CD4-positive, CD25-positive, alpha-beta regulatory T cell (primary cell): ENCODE measurements around the gene DIAPH3. TPM values are rescaled to one million over a fixed set of nuclear protein-coding genes. Genes with fewer than 3 reads are reported as not detected.

Experiments
- ATAC-seq, 2 donors: fragments of 150-1000 bp; cut with Tn5 transposase; one replicate each; pipeline ENCODE4 v1.10.0; 2021; ENCODE audit warnings: low read depth in 2 of 2, moderate number of reproducible peaks in 2 of 2, moderate library complexity in 1 of 2
- DNase-seq, 3 donors: peaks; one replicate each; pipeline versions ENCODE4 v3.0.0 to v3.0.0-alpha.2; 2012 to 2022; ENCODE audit warnings: mixed read lengths in 1 of 3
- H3K27ac ChIP-seq: one replicate; pipeline ENCODE4 v1.7.0; 2013; ENCODE audit warnings: mild to moderate bottlenecking, low read length; ENCODE audit not compliant: insufficient read depth, poor library complexity, severe bottlenecking
- H3K27me3 ChIP-seq: one replicate; pipeline ENCODE4 v1.7.0; 2013; ENCODE audit warnings: low read length; ENCODE audit not compliant: control insufficient read depth, insufficient read depth
- H3K36me3 ChIP-seq: one replicate; pipeline ENCODE4 v1.7.0; 2013; ENCODE audit warnings: mild to moderate bottlenecking, low read length, moderate library complexity; ENCODE audit not compliant: control insufficient read depth, insufficient read depth
- H3K4me1 ChIP-seq: 2 replicates; pipeline ENCODE4 v1.7.0; 2013; ENCODE audit warnings: mild to moderate bottlenecking, low read length; ENCODE audit not compliant: insufficient read depth, control insufficient read depth, poor library complexity, severe bottlenecking
- H3K4me3 ChIP-seq: one replicate; pipeline ENCODE4 v1.7.0; 2013; ENCODE audit warnings: low read depth, mild to moderate bottlenecking, low read length, moderate library complexity
- H3K9me3 ChIP-seq, 2 experiments: 1 replicate in 1 of 2; 2 replicates in 1 of 2; pipeline ENCODE4 v1.7.0; 2013; ENCODE audit warnings: low read length in 2 of 2, mild to moderate bottlenecking in 1 of 2, moderate library complexity in 1 of 2; ENCODE audit not compliant: control insufficient read depth in 2 of 2
- H3K27ac Mint-ChIP-seq, 3 donors: one replicate each; pipeline ENCODE4 v1.8.0; 2020 to 2022; ENCODE audit warnings: mild to moderate bottlenecking in 3 of 3, mixed read lengths in 3 of 3, moderate library complexity in 2 of 3
- H3K27me3 Mint-ChIP-seq: one replicate; pipeline ENCODE4 v1.8.0; 2022; ENCODE audit warnings: mild to moderate bottlenecking, mixed read lengths
- H3K36me3 Mint-ChIP-seq: one replicate; pipeline ENCODE4 v1.8.0; 2020; ENCODE audit warnings: mixed read lengths
- H3K4me1 Mint-ChIP-seq, 4 donors: one replicate each; pipeline ENCODE4 v1.8.0; 2020 to 2022; ENCODE audit warnings: mixed read lengths in 4 of 4, mild to moderate bottlenecking in 1 of 4
- H3K4me3 Mint-ChIP-seq, 4 donors: one replicate each; pipeline ENCODE4 v1.8.0; 2020 to 2022; ENCODE audit warnings: mild to moderate bottlenecking in 4 of 4, mixed read lengths in 4 of 4, moderate library complexity in 3 of 4
- H3K9me3 Mint-ChIP-seq, 7 donors: one replicate each; pipeline ENCODE4 v1.8.0; 2020 to 2022; ENCODE audit warnings: mixed read lengths in 7 of 7, mild to moderate bottlenecking in 3 of 7, moderate library complexity in 2 of 7
- polyA plus RNA-seq, 4 donors: library from polyadenylated mRNA; unstranded; fragments of 300-500 nt; fragmentation: Illumina TruSeq; gene quantifications; one replicate each; pipeline ENCODE4 v1.2.3, GENCODE V29; 2021
- total RNA-seq: library from RNA; stranded (reverse); gene quantifications from one replicate; pipeline ENCODE4 v1.2.3, GENCODE V29; 2022

Gene DIAPH3
- total and polyA plus RNA-seq, 5 donors from 2014 or later, result 0.09 to 0.57 (median 0.27) TPM

DNA sequence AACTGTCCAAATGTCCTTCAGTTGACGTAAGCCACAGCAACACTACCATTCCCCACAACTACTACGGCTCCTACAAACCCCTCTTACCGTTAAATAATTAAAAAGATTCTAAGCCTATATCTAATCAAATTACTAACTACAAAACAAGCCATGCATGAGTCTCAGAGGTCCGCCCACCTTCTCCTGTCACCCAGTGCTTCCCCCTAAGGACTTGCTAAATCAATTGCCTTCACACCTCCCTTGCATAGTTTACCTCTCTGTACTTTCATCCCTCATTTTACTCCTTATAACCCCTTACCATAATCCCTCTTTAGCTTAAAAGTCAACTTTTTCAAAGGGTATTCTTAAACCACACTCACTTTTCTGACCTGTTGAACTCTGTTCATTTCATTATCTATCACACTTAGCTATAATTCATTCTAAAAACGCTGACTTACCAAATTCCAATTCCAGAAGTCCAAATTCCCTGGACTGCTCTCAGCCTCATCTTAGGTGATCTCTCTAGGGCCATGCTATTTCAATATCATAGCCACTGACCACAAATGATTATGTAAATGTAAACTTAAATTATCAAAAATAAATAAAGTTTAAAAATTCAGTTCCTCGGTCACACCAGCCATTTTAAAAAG, 187.8 kb downstream of the DIAPH3 start:
- Mint-ChIP-seq H3K4me3 (no peak overlapping the region), H3K27me3 (no peaks in the 10 kb centered on the region), H3K9me3 (no peaks in the 10 kb centered on the region), H3K4me1 (peaks cover 2 to 12% (median 8%) of the 10 kb centered on the region in 4 donors), H3K27ac (no peak overlapping the region), H3K36me3 (no peaks in the 10 kb centered on the region)
- Histone ChIP-seq H3K4me1 (no peaks in the 10 kb centered on the region), H3K9me3 (no peaks in the 10 kb centered on the region), H3K4me3 (no peak overlapping the region), H3K27ac (no peak overlapping the region), H3K36me3 (no peaks in the 10 kb centered on the region), H3K27me3 (no peaks in the 10 kb centered on the region)
- no peak for DNase-seq
- no peak for ATAC-seq

GRCh38 chr13:59970847-59971246, 192.9 kb downstream of the DIAPH3 start:
- no peaks in the 10 kb centered on the region for H3K27me3 ChIP-seq
- no peak for DNase-seq
- no peak overlapping the region for H3K4me3 Mint-ChIP-seq
- no peak for ATAC-seq
- no peaks in the 10 kb centered on the region for H3K9me3 Mint-ChIP-seq
- H3K27me3 Mint-ChIP-seq, result no peaks in the 10 kb centered on the region
- no peaks in the 10 kb centered on the region for H3K9me3 ChIP-seq
- H3K27ac Mint-ChIP-seq, result peak overlapping the region in 1 of 3 donors; percentile 42
- no peaks in the 10 kb centered on the region for H3K4me1 ChIP-seq
- H3K4me1 Mint-ChIP-seq, result peaks cover 0 to 6% (median 0%) of the 10 kb centered on the region in 4 donors
- H3K36me3 ChIP-seq, result no peaks in the 10 kb centered on the region
- no peak overlapping the region for H3K4me3 ChIP-seq
- no peak overlapping the region for H3K27ac ChIP-seq
- no peaks in the 10 kb centered on the region for H3K36me3 Mint-ChIP-seq

GRCh38 chr13:59963827-59964226, 199.9 kb downstream of the DIAPH3 start:
- Histone ChIP-seq H3K27ac (no peak overlapping the region), H3K9me3 (no peaks in the 10 kb centered on the region), H3K4me1 (no peaks in the 10 kb centered on the region), H3K4me3 (no peak overlapping the region), H3K27me3 (no peaks in the 10 kb centered on the region), H3K36me3 (no peaks in the 10 kb centered on the region)
- Mint-ChIP-seq H3K36me3 (no peaks in the 10 kb centered on the region), H3K27me3 (no peaks in the 10 kb centered on the region), H3K27ac (no peak overlapping the region), H3K9me3 (peaks cover 0 to 1% (median 0%) of the 10 kb centered on the region in 7 donors), H3K4me3 (no peak overlapping the region), H3K4me1 (peaks cover 0 to 10% (median 0%) of the 10 kb centered on the region in 4 donors)
- DNase-seq, result no peak
- no peak for ATAC-seq

GRCh38 chr13:59963383-59963782, 200.3 kb downstream of the DIAPH3 start:
- Mint-ChIP-seq H3K27me3 (no peaks in the 10 kb centered on the region), H3K4me3 (no peak overlapping the region), H3K36me3 (no peaks in the 10 kb centered on the region), H3K4me1 (peaks cover 0 to 10% (median 0%) of the 10 kb centered on the region in 4 donors), H3K27ac (no peak overlapping the region), H3K9me3 (peaks cover 0 to 1% (median 0%) of the 10 kb centered on the region in 7 donors)
- no peaks in the 10 kb centered on the region for H3K9me3 ChIP-seq
- ATAC-seq (no peak), DNase-seq (no peak)
- no peaks in the 10 kb centered on the region for H3K4me1 ChIP-seq
- no peaks in the 10 kb centered on the region for H3K27me3 ChIP-seq
- no peak overlapping the region for H3K4me3 ChIP-seq
- H3K36me3 ChIP-seq, result no peaks in the 10 kb centered on the region
- H3K27ac ChIP-seq, result no peak overlapping the region

DNA sequence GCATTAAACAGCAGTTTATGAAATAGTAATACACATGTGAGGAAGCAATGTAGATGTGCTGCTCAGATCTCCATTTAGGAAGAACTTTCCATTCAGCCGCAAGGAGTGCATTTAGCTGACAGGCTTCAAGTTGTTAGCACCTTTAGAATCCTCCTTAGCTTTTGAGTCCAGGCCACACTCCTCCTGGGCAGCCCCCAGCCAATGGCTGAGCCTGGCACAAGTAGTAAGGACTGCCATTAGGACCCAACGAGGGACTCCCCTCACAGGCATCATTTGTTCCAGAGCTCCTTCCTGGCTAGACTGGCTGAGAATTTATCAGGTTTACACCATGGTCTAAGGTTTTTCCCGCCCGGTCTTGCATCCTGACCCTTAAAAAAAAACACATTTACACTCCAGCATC, 201.4 kb downstream of the DIAPH3 start:
- Mint-ChIP-seq H3K4me3 (no peak overlapping the region), H3K9me3 (peaks cover 0 to 1% (median 0%) of the 10 kb centered on the region in 7 donors), H3K36me3 (no peaks in the 10 kb centered on the region), H3K27ac (no peak overlapping the region), H3K27me3 (no peaks in the 10 kb centered on the region), H3K4me1 (peaks cover 0 to 10% (median 0%) of the 10 kb centered on the region in 4 donors)
- H3K9me3 ChIP-seq, result no peaks in the 10 kb centered on the region
- H3K27me3 ChIP-seq, result no peaks in the 10 kb centered on the region
- no peak overlapping the region for H3K27ac ChIP-seq
- no peaks in the 10 kb centered on the region for H3K36me3 ChIP-seq
- DNase-seq (no peak), ATAC-seq (no peak)
- H3K4me1 ChIP-seq, result no peaks in the 10 kb centered on the region
- no peak overlapping the region for H3K4me3 ChIP-seq

DNA sequence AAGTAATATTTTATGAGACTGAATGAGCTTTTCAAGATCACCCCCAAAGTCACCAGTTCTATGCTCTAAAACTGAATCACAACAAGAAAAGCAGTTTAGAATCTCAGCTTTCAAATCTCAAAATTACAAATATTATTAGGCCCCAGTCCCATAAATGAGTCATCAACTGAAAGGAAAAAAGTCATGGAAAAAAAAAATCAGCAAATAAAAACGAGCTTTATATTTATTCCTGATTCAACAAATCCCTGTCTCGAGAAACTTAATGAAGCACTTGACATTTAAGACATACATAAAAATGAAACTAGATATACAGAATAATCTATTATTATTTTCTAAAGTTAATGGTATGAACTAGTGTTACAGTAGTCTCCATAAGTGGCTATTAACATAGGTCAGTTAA, 203.0 kb downstream of the DIAPH3 start:
- H3K4me3 Mint-ChIP-seq, result no peak overlapping the region
- no peak overlapping the region for H3K4me3 ChIP-seq
- no peaks in the 10 kb centered on the region for H3K36me3 Mint-ChIP-seq
- no peaks in the 10 kb centered on the region for H3K36me3 ChIP-seq
- no peak overlapping the region for H3K27ac Mint-ChIP-seq
- H3K4me1 Mint-ChIP-seq, result peaks cover 0 to 10% (median 0%) of the 10 kb centered on the region in 4 donors
- no peaks in the 10 kb centered on the region for H3K9me3 ChIP-seq
- no peaks in the 10 kb centered on the region for H3K4me1 ChIP-seq
- DNase-seq (no peak), ATAC-seq (no peak)
- no peaks in the 10 kb centered on the region for H3K27me3 ChIP-seq
- H3K27me3 Mint-ChIP-seq, result no peaks in the 10 kb centered on the region
- peaks cover 0 to 5% (median 3%) of the 10 kb centered on the region in 7 donors for H3K9me3 Mint-ChIP-seq
- no peak overlapping the region for H3K27ac ChIP-seq

DNA sequence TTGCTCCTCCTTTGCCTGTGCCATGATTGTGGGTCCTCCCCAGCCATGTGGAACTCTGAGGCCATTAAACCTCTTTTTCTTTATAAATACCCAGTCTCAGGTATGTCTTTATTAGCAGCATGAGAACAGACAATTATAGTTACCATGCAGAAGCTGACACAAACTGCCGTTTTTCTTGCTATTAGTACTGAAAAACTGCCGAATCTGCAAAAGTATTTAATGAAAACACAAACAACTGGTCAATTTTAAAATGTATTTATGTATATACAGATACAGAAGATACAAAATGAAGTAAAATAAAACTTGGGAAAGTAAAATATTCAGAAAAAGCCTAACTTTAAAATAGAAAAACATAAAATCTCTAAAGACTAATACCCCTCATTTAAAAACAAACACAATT, 206.3 kb downstream of the DIAPH3 start:
- no peak overlapping the region for H3K4me3 Mint-ChIP-seq
- no peak overlapping the region for H3K27ac Mint-ChIP-seq
- H3K4me1 ChIP-seq, result no peaks in the 10 kb centered on the region
- no peaks in the 10 kb centered on the region for H3K9me3 ChIP-seq
- no peaks in the 10 kb centered on the region for H3K27me3 ChIP-seq
- H3K27ac ChIP-seq, result no peak overlapping the region
- H3K36me3 ChIP-seq, result no peaks in the 10 kb centered on the region
- ATAC-seq (no peak), DNase-seq (no peak)
- H3K27me3 Mint-ChIP-seq, result no peaks in the 10 kb centered on the region
- H3K9me3 Mint-ChIP-seq, result peaks cover 0 to 8% (median 6%) of the 10 kb centered on the region in 7 donors
- no peak overlapping the region for H3K4me3 ChIP-seq
- peaks cover 0 to 5% (median 2%) of the 10 kb centered on the region in 4 donors for H3K4me1 Mint-ChIP-seq
- H3K36me3 Mint-ChIP-seq, result no peaks in the 10 kb centered on the region

DNA sequence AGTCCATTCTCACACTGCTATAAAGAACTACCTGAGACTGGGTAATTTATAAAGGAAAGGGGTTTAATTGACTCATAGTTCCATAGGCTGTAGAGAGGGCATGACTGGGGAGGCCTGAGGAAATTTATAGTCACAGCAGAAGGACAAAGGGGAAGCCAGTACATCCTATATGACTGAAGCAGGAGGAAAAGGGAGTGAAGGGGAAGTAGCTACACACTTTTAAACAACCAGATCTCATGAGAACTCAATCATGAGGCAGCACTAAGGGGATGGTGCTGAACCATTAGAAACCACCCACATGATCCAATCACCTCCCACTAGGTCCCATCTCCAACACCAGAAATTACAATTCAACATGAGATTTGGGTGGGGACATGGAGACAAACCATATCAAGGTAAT, 209.1 kb downstream of the DIAPH3 start:
- H3K27me3 Mint-ChIP-seq, result no peaks in the 10 kb centered on the region
- peaks cover 0 to 4% (median 0%) of the 10 kb centered on the region in 4 donors for H3K4me1 Mint-ChIP-seq
- no peak for ATAC-seq
- no peaks in the 10 kb centered on the region for H3K27me3 ChIP-seq
- no peak overlapping the region for H3K4me3 ChIP-seq
- no peaks in the 10 kb centered on the region for H3K4me1 ChIP-seq
- no peak overlapping the region for H3K4me3 Mint-ChIP-seq
- no peak overlapping the region for H3K27ac Mint-ChIP-seq
- H3K36me3 Mint-ChIP-seq, result no peaks in the 10 kb centered on the region
- peaks cover 0 to 9% (median 7%) of the 10 kb centered on the region in 7 donors for H3K9me3 Mint-ChIP-seq
- H3K9me3 ChIP-seq, result no peaks in the 10 kb centered on the region
- no peak overlapping the region for H3K27ac ChIP-seq
- H3K36me3 ChIP-seq, result no peaks in the 10 kb centered on the region
- no peak for DNase-seq
